ENCODE results near the gene ADAMTS8.

The ADAMTS8 gene

GRCh38 chr11:130409594-130410388, 18.6 kb downstream of the ADAMTS8 start:
- TF ChIP-seq CTCF (IDR thresholded peaks at IDR 0.05) = no peak

GRCh38 chr11:130408901-130409300, 19.5 kb downstream of the ADAMTS8 start:
- no peak for TF ChIP-seq CTCF (IDR thresholded peaks at IDR 0.05)

GRCh38 chr11:130408401-130408890, 20.0 kb downstream of the ADAMTS8 start:
- TF ChIP-seq CTCF (IDR thresholded peaks at IDR 0.05) = no peak

GRCh38 chr11:130407978-130408377, 20.4 kb downstream of the ADAMTS8 start:
- TF ChIP-seq CTCF (IDR thresholded peaks at IDR 0.05) = no peak

GRCh38 chr11:130405428-130405827, 23.0 kb downstream of the ADAMTS8 start:
- TF ChIP-seq CTCF (IDR thresholded peaks at IDR 0.05) = no peak

- TF ChIP-seq CTCF (IDR thresholded peaks at IDR 0.05) = no peak
Measured at GRCh38 chr11:130404727-130405126, 23.7 kb downstream of the ADAMTS8 start.

GRCh38 chr11:130403967-130404366, 24.4 kb downstream of the ADAMTS8 start:
- TF ChIP-seq CTCF (IDR thresholded peaks at IDR 0.05) = no peak

Measured in LNCAP (cell line).